ENCODE measurements around the gene EEF1AKMT1.

Gene EEF1AKMT1

GRCh38 chr13:20711301-20712044 is 62.3 kb downstream of the EEF1AKMT1 start:
- DNase-seq (ENCODE audit: low read depth in 2 of 2), result peak in 1 of 2 donors; percentile 33
- H3K4me3 ChIP-seq (replicated peaks in 1 of 2; ENCODE audit: low read depth in 2 of 2, low read length in 2 of 2), result no peak overlapping the region
- no peak for TF ChIP-seq CTCF (IDR thresholded peaks at IDR 0.05; ENCODE audit: low read depth, low read length)

DNA sequence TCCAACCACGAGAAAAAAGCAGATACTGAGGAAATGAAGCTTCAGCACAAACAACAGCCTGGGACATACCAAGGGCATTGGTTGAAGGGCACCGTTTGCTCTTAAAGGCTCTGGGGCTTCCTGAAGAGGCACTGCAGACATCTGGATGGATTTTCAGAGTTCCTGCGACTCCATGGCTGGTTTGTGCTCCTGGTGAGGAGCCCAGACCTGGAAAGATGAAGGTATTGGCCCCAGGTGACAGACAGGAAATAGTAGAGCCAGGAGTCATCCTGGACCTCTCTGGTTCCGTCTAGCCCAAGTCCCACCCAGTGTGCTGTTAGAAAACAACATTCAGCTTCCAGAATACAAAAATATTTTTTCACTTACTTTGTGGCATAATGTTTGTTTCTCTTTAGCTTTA is 64.0 kb downstream of the EEF1AKMT1 start:
- DNase-seq (ENCODE audit: low read depth in 2 of 2), result no peak
- TF ChIP-seq CTCF (IDR thresholded peaks at IDR 0.05; ENCODE audit: low read depth, low read length), result no peak
- no peak overlapping the region for H3K4me3 ChIP-seq (replicated peaks in 1 of 2; ENCODE audit: low read depth in 2 of 2, low read length in 2 of 2)

GRCh38 chr13:20709369-20709768 is 64.4 kb downstream of the EEF1AKMT1 start:
- TF ChIP-seq CTCF (IDR thresholded peaks at IDR 0.05; ENCODE audit: low read depth, low read length), result no peak
- H3K4me3 ChIP-seq (replicated peaks in 1 of 2; ENCODE audit: low read depth in 2 of 2, low read length in 2 of 2), result no peak overlapping the region
- no peak for DNase-seq (ENCODE audit: low read depth in 2 of 2)

DNA sequence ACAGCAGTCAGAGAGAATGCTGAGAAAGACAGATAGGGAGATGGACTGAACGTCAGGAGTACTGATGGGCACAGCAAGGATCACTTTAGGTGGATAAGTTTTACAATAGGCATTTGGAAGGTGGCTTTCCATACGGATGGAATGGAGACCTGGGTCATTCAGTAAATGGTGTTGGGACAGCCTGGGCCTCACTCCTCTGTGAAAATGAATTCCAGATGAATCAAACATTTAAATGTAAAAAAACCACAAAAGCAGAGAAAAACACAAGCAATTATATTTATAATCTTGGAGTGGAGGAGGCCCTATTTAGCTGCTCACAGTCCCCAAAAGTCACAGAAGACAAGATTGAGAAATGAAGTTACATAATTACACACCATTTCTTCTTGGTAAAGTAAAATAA is 65.5 kb downstream of the EEF1AKMT1 start:
- no peak for DNase-seq (ENCODE audit: low read depth in 2 of 2)
- TF ChIP-seq CTCF (IDR thresholded peaks at IDR 0.05; ENCODE audit: low read depth, low read length), result no peak
- no peak overlapping the region for H3K4me3 ChIP-seq (replicated peaks in 1 of 2; ENCODE audit: low read depth in 2 of 2, low read length in 2 of 2)

DNA sequence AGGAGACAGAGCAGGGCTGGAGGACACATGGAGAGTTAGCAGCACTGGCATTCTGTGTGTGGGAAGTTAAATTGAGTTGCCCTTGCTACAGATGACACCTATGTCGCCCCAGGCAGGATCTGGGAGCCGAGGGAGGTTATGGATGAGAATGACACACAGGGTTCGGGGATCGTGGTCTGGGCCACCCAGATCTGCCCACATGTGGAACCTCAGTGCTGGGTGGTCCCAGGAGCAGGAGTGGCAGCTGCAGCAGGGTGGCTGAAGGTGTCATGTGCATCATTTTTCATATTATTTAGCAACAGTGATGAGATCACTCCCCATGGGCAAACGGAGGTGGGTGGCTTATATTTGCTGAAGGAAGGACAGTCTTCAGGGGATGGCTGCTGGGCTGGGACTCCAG is 67.1 kb downstream of the EEF1AKMT1 start:
- no peak for DNase-seq (ENCODE audit: low read depth in 2 of 2)
- H3K4me3 ChIP-seq (replicated peaks in 1 of 2; ENCODE audit: low read depth in 2 of 2, low read length in 2 of 2), result no peak overlapping the region
- no peak for TF ChIP-seq CTCF (IDR thresholded peaks at IDR 0.05; ENCODE audit: low read depth, low read length)

DNA sequence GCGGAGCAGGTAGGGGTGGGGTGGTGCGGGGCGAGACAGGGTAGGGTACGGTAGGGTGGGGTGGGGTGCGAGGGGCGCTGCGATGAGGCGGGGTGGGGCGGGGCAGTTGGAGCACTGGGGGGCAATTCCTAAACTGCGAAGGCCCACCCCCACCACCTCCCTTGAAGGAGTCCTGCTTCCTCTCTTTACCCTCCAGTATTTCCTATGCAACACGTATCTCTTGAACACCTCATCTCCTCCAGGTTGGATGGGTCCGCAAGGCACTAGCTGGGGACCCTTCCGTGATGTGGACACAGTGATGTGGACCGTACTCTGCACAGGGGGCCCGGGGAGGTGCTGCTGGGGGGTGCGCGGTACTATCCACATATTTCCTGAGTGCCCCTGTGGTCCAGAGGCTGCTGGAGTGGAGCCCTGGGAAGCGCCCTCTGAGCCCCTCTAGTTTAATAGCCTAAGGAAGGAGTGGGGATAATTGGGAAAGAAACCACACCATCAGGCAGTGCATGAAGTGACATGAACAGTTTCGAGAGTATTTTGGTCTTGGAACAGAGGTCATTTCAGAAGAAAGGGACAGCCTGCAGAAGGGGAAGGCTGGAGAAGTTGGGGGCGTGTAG is 69.2 kb downstream of the EEF1AKMT1 start:
- TF ChIP-seq CTCF (IDR thresholded peaks at IDR 0.05; ENCODE audit: low read depth, low read length), result no peak
- H3K4me3 ChIP-seq (replicated peaks in 1 of 2; ENCODE audit: low read depth in 2 of 2, low read length in 2 of 2), result peak overlapping the region; percentile 21 to 59
- no peak for DNase-seq (ENCODE audit: low read depth in 2 of 2)
